HG02642 (cell line): ENCODE data around the gene FAM13C.
"Not testable (repeated sequence)": the region's sequence is repeated elsewhere in the genome, so short reads cannot be mapped to it uniquely, and the experiment has no call there.

Source experiments
- ATAC-seq: cut with Tn5 transposase; IDR thresholded peaks from one replicate; pipeline ENCODE4 v1.9.1; 2021; ENCODE audit warnings: mild to moderate bottlenecking; ENCODE audit not compliant: unreplicated experiment, poor library complexity

FAM13C gene

DNA sequence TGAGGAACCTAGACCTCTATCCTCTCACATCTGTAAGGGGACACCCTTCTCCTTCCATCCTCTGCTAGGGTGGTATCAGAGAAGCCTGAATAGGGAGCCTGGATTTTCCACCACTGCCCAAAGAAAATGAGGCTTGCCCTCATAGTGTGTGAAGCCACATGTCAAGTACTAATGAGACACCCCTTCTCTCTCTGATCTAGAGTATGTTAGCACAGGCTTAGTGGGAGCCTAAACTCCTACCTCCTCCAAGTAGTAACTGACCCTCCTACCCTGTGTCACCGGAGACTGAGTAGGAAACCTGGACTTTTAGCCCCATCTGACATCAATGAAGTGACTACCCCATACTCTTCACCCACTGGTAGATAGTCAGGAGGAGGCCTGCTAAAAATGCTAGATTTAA, 120.3 kb downstream of the FAM13C start:
- no peak for ATAC-seq

- no peak for ATAC-seq
Measured at GRCh38 chr10:59240582-59241183, 121.7 kb downstream of the FAM13C start.

DNA sequence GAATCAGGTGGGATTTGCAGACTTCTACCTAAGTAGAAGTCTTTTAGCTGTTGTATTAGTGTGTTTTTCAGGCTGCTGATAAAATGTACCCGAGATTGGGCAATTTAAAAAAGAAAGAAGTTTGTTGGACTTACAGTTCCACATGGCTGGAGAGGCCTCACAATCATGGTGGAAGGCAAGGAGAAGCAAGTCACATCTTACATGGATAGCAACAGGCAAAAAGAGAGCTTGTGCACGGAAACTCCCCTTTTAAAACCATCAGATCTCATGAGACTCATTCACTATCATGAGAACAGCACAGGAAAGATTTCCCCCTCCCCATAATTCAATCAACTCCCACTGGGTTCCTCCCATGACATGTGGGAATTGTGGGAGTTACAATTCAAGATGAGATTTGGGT, 123.2 kb downstream of the FAM13C start:
- not testable (repeated sequence) for ATAC-seq

DNA sequence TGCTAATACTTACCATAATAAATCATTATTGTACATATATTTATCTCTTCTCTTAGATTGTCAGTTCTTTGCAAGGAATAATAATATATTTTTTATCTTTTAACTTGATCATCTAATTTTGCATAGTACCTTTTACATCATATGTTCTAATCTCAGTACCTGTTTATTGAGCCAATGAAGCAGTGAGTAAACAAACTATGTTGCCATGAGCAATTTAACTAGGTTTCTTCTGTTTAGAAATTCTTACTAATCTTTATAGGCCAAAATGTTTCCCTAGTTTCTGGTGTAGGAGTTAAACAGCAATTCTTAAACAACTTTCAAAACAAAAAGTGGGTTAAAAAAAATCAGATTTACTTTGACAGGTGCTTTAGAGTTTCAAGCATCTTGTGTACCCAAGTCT, 124.6 kb downstream of the FAM13C start:
- ATAC-seq: no peak

DNA sequence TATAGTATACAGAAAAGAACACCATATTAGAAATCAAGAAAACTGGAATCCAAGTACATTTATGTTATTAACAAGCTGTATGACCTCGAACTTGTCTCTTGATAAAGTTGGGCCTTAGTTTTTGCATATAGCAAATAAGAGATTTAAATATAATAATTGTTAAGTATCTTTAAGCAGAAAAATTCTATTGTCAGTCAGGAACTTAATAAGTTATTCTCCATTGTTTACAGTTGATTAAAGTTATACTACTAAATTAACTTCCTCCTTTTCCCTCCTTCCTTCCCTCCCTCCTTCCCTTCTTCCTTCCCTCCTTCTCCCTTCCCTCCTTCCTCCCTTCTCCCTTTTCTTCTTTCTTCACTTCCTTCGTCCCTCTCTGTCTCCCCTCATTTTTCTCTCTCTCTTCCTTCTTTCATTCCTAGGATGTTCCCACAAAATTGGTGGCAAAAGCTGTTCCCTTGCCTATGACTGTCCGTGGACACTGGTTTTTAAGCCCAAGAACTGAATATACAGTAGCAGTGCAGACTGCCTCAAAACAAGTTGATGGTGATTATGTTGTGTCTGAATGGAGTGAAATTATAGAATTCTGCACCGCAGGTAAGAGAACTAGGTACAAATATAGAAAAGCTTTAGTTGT, 126.2 kb downstream of the FAM13C start:
- ATAC-seq: no peak

DNA sequence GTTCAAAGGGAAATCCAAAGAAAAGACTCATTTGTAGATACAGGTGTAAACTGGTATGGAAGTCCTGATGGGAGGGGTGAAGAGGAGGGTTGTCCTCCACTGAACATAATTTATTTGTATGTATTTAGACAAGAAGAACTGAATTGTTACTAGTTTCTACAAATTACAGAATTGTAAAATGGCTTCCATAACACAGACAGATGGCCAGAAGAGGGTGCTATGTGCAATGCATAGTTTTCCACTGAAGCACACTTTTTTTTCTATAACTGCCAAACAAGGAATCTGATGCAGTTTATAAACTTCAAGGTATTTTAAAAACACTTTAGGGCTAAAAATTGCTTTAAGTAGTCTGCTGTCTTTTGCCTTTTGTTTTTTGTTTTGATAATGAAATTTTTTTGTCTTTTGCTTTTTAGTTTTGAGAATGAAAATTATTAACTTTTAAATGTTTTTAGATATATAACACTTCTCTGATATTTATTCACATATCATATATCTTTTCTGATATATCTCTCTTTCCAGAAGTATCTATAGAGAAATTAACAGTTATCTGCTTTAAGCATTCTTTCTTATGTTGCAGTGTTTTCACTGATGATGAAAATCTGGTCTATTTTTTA, 127.4 kb downstream of the FAM13C start:
- no peak for ATAC-seq

- no peak for ATAC-seq
Measured at GRCh38 chr10:59234194-59234593, 128.2 kb downstream of the FAM13C start.

- ATAC-seq: no peak
Measured at GRCh38 chr10:59229441-59229840, 132.9 kb downstream of the FAM13C start.

- ATAC-seq: no peak
Measured at GRCh38 chr10:59227136-59227673, 135.1 kb downstream of the FAM13C start.

DNA sequence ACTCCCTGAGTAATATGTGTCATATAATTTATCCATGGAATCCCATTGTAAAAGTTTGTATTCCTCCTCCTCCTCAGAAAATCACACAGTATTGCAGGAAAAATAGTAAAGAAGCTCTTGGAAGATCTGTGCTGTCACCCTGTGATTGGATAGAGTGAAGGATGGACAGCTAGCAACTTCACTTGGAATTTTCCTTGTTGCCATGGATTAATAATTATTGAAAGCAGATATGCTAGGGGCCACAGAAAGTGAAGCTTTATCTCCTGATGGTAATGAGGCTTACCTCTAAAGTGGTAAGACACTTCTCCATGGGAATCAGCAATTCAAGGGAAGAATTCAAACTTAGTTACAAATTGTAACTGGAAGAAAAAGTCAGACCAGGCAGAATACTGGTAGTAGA, 137.1 kb downstream of the FAM13C start:
- ATAC-seq: no peak

DNA sequence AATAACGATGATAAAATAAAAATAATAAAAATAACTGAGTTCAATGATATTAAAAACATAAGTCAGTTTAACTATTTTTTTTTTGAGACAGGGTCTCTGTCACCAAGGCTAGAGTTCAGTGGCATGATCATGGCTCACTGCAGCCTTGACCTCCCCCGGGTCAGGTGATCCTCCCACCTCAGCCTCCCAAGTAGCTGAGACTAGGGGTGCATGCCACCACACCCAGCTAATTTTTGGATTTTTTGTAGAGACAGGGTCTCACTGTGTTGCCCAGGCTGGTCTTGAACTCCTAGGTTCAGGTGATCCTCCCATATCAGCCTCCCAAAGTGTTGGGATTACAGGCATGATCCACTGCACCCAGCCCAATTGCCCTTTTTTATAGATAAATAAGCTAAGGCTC, 138.8 kb downstream of the FAM13C start:
- not testable (repeated sequence) for ATAC-seq

DNA sequence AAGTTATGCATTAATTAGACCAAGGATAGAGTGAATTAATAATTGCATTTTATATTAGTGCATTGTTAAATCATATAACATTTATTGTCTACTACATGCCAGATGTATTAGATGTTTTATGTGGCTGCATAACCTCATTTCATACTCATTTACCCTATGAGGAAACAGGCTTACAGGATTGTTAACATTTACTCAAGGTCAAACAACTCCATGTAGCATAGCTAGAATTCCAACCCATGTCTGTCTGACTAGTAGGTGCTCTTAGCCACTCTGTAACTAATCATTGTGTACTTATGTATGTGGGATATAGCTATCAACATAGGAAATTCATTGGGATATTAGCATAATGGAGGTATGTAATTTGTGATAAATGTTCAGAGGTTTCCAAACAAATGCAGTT, 139.6 kb downstream of the FAM13C start:
- no peak for ATAC-seq

DNA sequence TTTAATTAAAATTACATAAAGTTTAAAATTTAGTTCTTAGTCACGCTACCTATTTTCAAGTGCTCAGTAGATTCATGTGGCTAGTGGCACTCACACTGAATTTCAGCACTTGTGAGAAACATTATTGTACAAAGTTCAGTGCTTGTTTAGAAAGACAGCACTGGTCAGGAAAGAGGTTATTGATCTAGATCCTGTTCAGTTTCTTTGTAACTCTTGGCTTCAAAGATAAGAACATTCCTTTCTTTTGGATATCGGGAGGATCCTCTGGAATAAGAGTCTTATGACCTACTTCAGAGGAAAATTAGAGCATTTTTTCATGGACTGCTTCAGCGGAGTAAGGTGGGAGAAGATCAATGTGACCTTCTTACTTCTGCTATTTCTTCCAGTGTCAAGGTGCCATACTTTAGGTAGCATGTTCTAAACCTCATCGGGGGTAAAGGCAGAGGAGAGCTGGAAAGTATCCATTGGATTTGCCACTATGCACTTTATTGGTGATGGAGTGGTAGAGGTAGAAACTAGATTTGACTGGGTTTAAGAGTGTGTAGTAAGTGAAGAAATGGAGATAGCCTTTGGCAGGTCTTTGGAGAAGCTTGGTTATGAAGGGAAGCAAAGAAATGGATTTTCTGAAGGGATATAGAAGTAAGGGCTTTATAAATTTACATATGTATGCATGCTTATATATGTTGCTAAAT, 146.0 kb downstream of the FAM13C start:
- no peak for ATAC-seq

DNA sequence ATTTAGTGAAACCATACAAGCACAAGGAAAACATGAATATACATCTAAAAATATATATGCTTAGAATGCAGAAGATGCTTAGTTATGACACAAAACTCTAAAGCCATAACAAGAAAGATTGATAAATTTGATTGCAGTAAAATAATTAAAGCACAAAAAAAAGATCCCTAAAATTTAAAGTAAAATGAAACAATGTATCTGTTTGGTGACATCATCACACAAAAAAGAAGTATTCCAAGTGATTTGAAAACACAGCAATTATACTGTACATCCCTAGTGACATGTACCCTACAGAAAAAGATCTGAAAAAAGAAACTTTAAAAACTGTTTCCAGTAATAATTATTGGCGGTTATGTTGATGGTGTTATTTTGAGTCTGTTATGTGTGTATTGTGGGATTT, 148.2 kb downstream of the FAM13C start:
- ATAC-seq: no peak

DNA sequence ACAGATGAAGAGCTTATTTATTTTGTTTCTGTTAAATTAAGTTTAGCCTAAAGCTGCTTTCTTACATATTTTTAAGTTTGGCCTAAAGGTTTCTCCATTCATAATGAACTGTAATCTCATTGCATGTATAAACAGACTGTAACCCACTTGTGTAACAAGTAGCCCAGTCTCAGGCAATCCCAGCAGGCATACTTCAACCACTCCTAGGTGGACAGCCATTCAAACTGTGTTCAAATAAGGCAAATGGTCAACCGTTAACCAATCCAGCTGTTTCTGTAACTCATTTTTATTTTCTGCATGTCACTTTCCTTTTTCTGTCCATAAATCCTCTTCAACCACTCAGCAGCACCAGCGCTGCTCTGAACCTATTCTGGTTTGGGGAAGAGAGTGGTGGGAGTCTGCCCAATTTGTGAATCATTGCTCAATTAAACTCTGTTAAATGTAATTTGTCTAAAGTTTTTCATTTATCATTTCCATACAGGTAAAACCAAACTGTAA, 150.0 kb downstream of the FAM13C start:
- no peak for ATAC-seq

DNA sequence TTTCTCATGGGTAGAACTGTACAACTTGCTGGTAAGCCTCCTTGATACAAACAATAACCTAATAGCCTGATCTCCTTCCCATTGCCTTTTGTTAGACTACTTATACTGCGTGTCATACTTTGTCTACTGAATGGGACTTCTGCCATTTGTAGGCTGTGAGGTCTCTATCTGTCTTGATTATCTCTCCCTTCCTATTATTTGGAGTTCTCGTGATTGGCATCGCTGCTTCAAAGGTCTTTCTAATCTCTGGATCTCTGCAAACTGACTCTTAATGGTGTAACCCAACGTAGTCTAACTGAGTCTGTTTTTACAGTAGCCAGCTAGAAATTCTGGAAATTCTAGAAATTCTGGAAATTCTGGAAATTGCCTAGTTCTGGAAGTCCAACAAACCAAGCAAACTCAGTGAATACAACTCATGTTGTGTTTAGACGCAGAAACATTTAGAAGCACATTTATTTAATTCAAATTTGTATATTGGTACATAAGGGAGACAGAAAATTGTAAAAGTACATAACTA, 156.1 kb downstream of the FAM13C start:
- ATAC-seq: no peak
